ENCODE measurements around the gene SEMA6B. TPM values are rescaled to one million over a fixed set of nuclear protein-coding genes. Genes with fewer than 3 reads are reported as not detected.

Gene SEMA6B
- total and polyA plus RNA-seq, 7 donors: 2.3 to 11.7 (median 7.1) TPM

DNA sequence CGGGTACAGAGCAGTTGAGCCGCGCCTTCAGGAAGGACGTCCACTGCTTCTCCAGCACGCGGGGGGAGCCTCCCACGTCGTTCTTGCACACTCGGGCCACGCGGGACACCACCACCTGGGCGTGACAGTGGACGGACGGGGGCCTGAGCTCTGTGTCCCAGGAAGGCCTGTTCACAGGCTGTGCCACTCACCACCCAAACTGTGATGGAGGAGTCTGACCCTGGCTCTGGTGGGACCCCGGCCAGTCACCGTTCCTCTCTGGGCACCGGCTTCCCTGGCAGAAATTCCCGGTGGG, 7.0 kb downstream of the SEMA6B start:
- no peaks in the 10 kb centered on the region for H3K4me1 ChIP-seq
- no peaks in the 10 kb centered on the region for H3K9me3 ChIP-seq
- DNase-seq: no peak
- intact Hi-C loops (cut with DNase I): no loop called here
- no peaks in the 10 kb centered on the region for H3K27me3 ChIP-seq (ENCODE audit: insufficient read depth in 3 of 3, low read length in 2 of 3)
- ATAC-seq: no peak
- TF ChIP-seq, protein P1, sequence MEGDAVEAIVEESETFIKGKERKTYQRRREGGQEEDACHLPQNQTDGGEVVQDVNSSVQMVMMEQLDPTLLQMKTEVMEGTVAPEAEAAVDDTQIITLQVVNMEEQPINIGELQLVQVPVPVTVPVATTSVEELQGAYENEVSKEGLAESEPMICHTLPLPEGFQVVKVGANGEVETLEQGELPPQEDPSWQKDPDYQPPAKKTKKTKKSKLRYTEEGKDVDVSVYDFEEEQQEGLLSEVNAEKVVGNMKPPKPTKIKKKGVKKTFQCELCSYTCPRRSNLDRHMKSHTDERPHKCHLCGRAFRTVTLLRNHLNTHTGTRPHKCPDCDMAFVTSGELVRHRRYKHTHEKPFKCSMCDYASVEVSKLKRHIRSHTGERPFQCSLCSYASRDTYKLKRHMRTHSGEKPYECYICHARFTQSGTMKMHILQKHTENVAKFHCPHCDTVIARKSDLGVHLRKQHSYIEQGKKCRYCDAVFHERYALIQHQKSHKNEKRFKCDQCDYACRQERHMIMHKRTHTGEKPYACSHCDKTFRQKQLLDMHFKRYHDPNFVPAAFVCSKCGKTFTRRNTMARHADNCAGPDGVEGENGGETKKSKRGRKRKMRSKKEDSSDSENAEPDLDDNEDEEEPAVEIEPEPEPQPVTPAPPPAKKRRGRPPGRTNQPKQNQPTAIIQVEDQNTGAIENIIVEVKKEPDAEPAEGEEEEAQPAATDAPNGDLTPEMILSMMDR (IDR thresholded peaks at IDR 0.05): no peak
- H3K36me3 ChIP-seq (ENCODE audit: insufficient read depth in 1 of 2, low read depth in 1 of 2): peaks cover 0 to 9% of the 10 kb centered on the region in 2 donors
- no peak overlapping the region for H3K4me3 ChIP-seq
- 85 to 88% (median 86%) methylated on average over 18 of the region's 18 CpGs for WGBS, 3 donors
- H3K27ac ChIP-seq: no peak overlapping the region

DNA sequence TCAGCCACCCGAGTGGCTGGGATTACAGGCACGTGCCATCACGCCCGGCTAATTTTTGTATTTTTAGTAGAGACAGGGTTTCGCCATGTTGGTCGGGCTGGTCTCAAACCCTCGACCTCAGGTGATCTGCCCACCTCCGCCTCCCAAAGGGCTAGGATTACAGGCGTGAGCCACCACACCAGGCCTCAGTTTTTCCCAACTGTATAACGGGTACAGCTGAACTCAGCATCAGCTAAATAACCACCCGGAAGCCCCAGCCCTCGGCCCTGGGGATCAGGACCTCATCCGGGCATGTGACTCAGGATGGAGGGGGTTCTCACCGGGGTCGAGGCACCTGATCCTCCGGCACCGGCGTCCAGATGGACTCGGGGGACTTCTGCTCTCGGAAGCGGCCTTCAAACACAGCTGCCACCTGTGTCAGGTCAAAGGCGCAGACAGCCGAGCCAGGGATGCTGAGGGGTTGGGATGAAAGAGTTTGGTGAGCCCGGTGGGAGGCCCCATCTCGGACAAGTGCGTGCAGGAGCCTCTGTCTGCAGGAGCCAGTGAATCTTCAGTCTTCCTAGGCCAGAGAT, 8.9 kb downstream of the SEMA6B start:
- Histone ChIP-seq H3K27me3 (ENCODE audit: insufficient read depth in 3 of 3, low read length in 2 of 3) (no peaks in the 10 kb centered on the region), H3K9me3 (no peaks in the 10 kb centered on the region), H3K36me3 (ENCODE audit: insufficient read depth in 1 of 2, low read depth in 1 of 2) (peaks cover 0 to 9% of the 10 kb centered on the region in 2 donors), H3K27ac (no peak overlapping the region), H3K4me1 (no peaks in the 10 kb centered on the region), H3K4me3 (no peak overlapping the region)
- DNase-seq: no peak
- no peak for ATAC-seq
- TF ChIP-seq, protein P1 (IDR thresholded peaks at IDR 0.05): no peak
- 87 to 90% (median 87%) methylated on average over 26 of the region's 26 CpGs for WGBS, 3 donors
- intact Hi-C loops (cut with DNase I): no loop called here

GRCh38 chr19:4550018-4550417, 9.5 kb downstream of the SEMA6B start:
- DNase-seq (no peak), ATAC-seq (no peak)
- H3K9me3 ChIP-seq: no peaks in the 10 kb centered on the region
- no peak overlapping the region for H3K4me3 ChIP-seq
- intact Hi-C loops (cut with DNase I): no loop called here
- H3K36me3 ChIP-seq (ENCODE audit: insufficient read depth in 1 of 2, low read depth in 1 of 2): peaks cover 0 to 9% of the 10 kb centered on the region in 2 donors
- WGBS, 3 donors: 93 to 95% (median 94%) methylated on average over 18 of the region's 18 CpGs
- no peaks in the 10 kb centered on the region for H3K4me1 ChIP-seq
- no peaks in the 10 kb centered on the region for H3K27me3 ChIP-seq (ENCODE audit: insufficient read depth in 3 of 3, low read length in 2 of 3)
- H3K27ac ChIP-seq: no peak overlapping the region
- TF ChIP-seq, protein P1 (IDR thresholded peaks at IDR 0.05): no peak

DNA sequence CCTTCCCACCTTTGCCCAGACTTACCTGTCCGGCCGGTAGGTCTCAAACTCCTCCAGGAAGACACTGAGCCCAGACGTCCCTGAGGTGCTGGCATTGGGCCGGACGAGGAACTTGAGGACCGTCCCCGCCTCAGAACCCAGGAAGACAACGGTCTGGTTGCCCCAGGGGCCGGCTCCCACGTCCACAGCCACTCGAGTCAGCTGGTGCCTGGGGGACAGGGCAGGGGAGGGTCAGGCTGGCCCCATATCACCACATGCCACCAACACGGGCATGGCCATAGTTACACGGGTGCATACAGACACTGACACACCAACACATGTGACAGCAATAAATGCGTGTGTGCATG, 11.3 kb downstream of the SEMA6B start:
- Histone ChIP-seq H3K27me3 (ENCODE audit: insufficient read depth in 3 of 3, low read length in 2 of 3) (no peaks in the 10 kb centered on the region), H3K4me1 (no peaks in the 10 kb centered on the region), H3K36me3 (ENCODE audit: insufficient read depth in 1 of 2, low read depth in 1 of 2) (peaks cover 0 to 9% of the 10 kb centered on the region in 2 donors), H3K4me3 (no peak overlapping the region), H3K27ac (no peak overlapping the region), H3K9me3 (no peaks in the 10 kb centered on the region)
- TF ChIP-seq, protein P1 (IDR thresholded peaks at IDR 0.05): no peak
- WGBS, 3 donors: 80 to 84% (median 82%) methylated on average over 14 of the region's 14 CpGs
- intact Hi-C loops (cut with DNase I): no loop called here
- DNase-seq (no peak), ATAC-seq (no peak)

Measured in psoas muscle (tissue), 8 donors.